HG02678 (cell line): ENCODE data around the gene MKKS.

ENCODE experiments used
- ATAC-seq: cut with Tn5 transposase; IDR thresholded peaks from one replicate; pipeline ENCODE4 v1.9.1; 2021; ENCODE audit warnings: mild to moderate bottlenecking, moderate library complexity; ENCODE audit not compliant: unreplicated experiment

Gene MKKS

DNA sequence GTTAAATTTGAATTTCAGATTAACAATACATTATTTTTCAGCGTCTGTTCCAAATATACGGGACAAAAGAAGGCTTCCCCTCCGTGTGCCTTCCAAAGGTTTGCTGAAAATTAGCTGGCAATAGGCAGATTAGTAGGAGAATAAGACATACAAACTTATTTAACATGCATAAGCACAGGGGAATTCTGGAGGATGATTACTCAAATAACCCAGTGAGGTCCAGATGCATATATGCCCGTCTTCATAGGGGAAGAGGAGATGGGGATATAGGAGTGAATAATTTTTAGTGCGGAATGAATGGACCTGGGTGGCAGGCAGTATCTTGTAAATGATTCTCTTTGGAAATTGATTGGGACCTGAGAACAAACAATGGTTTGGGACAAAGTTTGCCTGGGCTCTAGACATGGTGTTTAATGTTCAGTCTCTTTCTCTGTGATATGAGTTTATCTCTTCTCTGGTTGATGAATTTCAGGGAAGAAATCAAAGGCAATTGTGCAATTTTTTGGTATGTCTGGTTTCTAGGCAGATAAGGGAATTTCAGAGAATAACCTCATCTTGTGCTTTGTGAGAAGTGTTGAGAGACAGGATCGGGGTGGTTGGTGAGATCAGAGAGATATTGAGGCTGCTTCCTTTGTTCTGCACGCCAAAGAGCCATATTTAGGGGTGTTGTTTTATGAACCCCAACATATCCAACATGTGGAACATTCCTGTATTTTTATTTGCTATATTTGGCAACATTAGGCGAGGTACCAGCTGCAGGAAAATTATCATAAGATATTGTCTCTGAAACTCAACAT, 63.7 kb downstream of the MKKS start:
- no peak for ATAC-seq

DNA sequence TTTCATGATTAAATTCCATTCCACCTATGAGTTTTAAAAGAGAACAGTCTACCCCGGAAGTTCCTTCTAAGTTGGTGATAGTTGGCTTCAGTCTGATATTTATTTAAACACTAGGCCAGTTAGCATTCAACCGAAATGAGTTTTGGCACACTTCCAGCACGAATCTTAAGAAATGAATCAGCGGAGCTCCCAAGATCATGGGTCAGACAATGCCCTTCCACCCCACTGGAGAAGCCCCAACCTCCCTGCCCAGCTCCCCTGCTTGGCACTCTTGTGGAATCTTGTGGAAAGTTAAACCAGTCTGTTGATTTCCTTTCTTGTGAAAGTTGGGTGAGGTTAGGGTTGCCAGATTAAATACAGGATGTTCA, 64.3 kb downstream of the MKKS start:
- no peak for ATAC-seq

DNA sequence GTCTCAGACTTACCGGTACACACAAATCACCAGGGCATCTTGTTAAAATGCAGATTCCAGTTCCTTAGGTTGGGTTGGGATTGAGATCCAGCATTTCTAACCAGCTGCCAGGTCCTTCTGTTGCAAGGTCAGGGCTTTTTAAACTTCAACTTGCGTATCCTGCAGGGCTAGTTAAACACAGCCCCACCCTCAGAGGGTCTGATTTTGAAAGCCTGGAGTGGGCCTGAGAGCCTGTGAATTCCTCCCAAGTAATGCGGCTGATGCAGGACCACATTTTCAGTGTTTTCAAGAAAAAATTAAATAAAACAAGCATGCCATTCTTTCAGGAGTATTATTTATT, 65.3 kb downstream of the MKKS start:
- no peak for ATAC-seq

DNA sequence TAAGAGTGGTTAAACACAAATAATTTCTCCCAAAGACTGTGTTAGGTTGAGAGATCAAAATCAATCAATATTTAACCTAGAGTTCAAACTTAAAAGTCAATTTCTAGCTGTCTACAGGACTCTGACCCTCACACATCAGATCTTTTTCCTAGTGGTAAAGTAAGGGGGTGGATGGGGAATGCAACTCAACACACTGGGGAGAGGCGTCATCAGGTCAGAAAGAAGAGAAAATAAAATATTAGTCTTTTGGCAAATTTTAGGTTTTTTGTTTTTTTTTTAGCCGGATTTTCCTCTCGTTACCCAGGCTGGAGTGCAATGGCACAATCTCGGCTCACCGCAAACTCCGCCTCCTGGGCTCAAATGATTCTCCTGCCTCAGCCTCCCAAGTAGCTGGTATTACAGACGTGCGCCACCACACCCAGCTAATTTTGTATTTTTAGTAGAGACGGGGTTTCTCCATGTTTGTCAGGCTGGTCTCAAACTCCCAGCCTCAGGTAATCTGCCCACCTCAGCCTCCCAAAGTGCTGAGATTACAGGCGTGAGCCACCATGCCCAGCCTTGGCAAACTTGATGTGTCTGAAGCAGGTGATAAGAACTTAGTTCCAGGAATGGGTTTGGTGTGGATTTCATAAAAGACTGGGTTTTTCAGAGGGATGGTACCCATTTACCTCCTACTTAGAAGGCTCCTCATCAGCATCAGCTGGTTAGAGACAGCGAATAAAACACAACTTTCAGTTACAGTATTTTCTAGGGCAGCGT, 65.9 kb downstream of the MKKS start:
- no peak for ATAC-seq

DNA sequence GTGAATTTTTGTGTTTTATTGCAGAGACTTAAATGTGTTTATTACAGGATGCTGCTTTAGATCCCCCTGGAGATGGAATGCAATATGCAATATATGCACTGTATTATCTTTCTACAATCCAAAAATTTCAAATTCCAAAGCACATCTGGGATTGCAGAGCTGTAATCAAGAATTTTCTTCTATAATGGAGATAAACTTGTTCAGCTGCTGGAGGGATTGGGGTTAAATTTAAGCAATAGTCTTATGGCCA, 66.4 kb downstream of the MKKS start:
- ATAC-seq, result no peak

DNA sequence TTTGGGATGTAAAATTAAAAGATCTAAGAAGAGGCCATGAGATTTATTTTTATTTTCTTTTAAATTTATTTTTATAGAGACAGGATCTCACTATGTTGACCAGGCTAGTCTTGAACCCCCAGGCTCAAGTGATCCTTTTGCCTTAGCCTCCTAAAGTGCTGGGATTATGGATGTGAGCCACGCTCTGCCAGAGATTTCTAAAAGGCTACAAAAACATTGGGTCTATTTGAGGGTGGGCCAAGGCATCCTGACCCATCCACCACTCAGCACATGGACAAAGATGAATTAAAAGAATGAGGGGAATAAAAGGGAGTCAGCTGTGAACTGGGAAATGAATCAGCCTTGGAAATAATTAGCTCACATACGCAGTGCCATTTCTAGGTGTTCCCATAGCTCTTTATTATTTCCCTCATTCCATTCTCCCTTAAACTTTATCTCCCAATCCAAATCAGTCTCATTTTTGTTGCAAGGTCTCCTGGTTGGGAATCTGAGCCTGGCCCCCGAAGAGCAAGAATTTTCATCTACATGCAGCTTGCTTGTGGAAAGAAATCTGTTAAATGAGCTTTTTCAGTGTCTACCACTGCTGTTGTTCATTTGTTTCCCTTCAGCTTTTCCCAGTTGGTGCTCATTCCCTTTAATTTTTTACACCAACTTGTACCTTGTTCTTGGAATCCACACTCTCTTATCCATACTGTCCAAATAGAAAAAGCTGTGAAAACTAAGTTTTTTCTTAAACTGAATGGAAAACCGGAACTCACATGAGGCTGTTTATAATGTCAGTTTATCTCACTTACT, 66.9 kb downstream of the MKKS start:
- ATAC-seq, result no peak

DNA sequence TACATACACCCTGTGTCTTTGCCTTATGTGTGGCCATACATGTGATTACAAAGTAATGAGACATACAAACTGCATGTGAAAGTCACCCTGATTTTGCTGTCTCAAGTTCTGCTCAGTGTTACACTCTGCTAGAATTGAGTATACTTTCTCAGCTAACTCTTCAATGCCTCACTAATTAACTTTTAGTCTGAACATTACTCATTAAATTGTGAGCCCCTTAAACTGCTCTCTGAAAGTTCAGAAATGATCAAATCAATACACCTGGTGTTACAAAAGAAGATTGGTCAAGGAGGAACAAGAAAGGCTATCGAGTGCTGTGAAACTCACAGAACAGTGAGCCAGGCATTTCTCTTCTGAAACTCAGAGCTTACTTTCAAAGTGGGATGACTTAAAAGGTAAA, 71.3 kb downstream of the MKKS start:
- ATAC-seq, result peak; percentile 71

DNA sequence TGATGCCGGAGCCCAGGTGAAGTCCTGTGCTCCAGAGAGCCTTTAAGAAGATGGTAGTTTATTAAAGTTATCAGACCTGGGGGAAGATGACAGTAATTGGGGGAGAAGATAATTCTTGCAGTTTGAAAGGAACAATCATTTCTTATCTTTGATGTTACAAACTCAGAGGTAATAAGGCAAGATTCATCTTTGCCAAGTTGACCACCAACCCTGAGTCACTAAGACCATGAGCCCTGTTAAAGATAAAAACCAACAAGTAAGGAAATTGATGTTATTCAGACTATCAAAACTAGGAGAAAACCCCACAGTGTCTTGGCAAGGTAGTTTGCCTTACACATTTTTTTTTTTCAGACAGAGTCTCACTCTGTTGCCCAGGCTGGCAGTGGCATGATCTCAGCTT, 73.1 kb downstream of the MKKS start:
- no peak for ATAC-seq

DNA sequence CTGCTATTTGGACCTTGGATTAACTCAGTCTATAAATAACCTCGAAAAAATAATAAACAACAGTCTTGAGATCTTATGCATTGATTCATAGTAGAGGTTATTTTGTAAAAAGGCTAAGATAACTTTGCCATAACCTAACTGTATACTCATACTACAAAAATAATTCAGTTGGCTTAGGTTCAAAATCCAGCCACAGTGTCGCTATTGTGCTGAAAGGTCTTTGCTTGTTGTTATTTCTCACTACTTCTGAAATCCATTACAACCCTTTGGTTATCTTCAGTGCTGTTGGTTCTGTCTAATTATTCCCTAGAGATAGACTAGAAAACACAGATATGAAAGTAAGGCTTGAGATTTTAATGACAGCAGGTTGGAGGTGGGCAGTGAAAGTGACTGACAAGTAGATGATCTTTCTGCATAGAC, 74.4 kb downstream of the MKKS start:
- no peak for ATAC-seq

DNA sequence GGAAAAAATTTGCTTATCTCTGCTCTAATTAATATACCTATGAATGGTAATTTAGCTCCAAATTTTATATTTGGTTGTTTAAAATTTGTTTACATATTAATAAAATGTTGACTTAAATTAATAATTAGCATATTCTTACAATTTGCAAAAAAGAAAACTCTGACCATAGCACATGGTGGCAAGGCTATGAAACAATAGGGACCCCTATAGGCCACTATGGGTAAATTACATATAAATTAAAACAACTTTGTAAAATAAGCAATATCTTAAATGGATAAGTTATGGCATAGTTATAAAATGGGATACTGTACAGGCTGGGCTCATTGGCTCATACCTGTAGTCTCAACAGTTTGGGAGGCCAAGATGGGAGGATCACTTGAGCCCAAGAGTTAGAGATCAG, 76.0 kb downstream of the MKKS start:
- ATAC-seq, result no peak

DNA sequence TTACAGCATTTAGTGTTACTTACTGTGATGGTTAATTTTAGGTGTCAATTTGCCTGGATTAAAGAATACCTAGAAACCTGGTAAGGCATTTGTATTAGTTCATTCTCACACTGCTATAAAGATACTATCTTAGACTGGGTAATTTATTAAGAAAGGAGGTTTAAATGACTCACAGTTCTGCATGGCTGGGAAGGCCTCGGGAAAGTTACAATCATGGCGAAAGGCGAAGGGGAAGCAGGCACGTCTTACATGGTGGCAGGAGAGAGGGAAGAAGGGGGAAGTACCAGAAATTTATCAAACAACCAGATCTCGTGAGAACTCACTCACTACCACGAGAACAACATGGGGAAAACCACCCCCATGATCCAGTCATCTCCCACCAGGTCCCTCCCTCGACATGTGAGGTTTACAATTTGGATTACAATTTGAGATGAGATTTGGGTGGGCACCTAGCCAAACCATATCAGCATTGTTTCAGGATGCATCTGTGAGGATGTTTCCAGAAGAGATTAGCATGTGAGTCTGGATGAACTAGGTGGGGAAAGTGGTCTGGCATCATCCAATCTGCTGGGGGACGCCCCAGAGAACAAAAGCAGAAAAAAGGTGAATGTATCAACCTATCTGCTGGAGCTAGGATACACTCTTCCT, 76.8 kb downstream of the MKKS start:
- ATAC-seq, result no peak

DNA sequence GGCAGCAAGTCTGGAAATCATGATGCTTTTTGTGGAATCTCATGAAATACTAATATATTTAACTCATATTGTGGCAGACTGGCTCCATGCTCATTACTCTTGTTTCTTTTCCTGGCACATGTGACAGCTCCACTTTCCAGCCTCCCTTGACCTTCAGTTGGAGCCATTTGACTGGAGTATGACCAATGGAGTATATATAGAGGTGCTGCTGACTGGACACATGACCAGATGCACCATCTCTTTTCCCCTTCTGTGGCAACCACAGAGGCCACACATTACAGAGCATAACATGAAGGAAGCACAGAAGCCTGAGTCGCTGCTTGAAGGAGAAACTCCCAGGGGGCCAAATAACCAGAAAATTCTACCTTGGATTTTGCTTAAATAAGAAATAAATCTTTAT, 77.4 kb downstream of the MKKS start:
- ATAC-seq, result no peak

DNA sequence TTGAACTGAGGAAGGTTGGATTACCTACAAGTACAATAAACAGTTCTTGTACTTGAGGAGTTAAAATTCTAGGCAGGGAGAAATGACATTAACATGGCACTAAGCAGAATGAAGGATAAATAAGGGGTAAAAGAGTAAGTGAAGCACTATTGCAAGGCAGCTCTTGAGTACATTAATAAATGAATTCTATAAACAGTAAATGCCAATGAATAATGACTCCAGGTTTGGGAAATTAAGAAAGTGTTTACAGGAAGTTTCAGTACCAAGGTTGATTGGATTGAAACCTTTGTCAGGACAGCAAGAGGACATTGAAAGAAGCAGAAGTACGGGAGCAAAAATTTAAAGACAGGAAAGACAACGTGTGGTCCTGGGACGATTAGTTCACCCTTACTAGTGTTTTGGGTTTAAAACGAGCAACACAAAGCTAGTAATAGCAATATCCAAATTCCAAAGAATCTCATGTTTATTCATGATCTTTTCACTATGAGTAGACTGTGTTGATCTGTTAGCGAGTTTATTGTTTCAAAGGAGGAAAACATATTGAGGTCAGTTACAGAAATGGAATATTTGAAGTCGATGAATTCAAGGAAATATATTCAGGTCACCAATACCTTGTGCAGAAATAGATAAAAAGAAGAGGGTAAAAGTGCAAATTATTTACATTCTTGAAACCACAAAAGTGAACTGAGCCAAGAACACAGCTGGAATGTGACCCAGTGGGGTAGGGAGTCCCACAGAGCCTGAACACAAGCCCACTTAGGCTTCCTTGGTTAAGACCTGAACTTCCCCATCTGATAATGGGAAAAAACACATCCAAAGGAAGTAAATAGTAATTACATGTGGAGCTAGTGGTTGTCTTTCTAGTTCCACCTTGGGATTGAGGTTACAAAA, 80.8 kb downstream of the MKKS start:
- no peak for ATAC-seq
